ENCODE data around the gene ITFG2.
A peak's percentile ranks its signal among the peaks of the same experiment; 100 is the strongest.
"Not testable (repeated sequence)": the region's sequence is repeated elsewhere in the genome, so short reads cannot be mapped to it uniquely, and the experiment has no call there.

The ITFG2 gene

DNA sequence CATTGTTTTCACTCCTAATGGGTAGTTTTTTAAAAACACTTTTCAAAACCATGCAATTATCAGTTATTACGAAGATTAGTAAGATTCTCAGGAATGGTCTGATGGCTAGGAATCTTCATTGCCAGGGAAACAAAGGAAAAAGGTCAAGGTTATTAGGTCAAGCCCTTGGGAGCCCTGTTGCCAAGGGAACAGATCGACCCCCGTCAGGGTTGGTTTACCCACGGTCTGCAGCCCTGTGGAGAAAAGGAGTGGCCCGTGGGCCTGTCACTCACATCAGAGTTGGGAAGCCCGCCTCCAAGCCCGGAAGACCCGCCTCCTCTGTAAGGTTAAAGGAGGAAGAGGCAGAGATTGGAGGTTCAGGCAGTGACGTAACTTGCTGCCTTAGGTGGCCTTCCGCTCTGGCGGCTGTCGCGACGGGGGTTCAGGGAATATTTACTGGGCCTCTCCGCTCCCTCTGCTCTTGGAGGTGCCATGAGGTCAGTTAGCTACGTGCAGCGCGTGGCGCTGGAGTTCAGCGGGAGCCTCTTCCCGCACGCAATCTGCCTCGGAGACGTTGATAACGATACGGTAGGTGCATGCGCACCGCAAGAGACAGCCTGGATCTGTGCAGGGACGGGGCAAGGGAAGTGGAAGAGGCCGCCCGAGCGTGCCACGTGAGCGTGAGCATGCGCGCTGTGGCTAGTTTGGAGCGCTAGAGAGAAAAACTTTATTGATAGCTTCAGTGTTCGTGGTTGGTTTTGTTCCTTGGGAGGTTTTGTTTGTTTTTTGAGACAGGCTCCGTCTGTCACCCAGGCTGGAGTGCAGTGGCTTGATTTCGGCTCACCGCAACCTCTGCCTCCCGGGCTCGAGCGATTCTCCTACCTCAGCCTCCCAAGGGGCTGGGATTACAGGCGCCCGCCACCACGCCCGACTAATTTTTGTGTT, at the start of gene ITFG2:
TSS of gene ITFG2 (plus strand) at position 379 of the 924 bp plus-strand sequence. CDS start at position 472, 93 bp downstream.
- peak; percentile 99 for DNase-seq

DNA sequence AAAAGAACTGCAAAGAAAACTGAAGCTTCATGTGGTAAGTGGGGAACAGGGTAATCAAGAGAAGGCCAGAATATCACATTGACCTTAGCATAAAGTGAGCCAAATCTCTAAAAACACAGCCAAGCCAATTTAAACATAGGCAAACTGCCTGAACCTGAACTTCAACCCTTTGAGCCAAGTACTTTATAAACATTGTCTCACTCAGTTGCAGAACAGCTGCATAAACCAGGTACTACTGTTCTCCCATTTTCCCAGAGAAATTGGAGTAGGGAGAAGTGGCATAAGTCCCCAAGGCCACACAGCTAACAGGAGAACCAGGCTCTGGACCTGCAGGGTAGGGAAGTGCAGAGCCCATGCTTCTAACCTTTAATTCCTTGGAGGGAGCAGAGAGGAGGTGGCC, 48.1 kb upstream of the ITFG2 start:
- DNase-seq: no peak

DNA sequence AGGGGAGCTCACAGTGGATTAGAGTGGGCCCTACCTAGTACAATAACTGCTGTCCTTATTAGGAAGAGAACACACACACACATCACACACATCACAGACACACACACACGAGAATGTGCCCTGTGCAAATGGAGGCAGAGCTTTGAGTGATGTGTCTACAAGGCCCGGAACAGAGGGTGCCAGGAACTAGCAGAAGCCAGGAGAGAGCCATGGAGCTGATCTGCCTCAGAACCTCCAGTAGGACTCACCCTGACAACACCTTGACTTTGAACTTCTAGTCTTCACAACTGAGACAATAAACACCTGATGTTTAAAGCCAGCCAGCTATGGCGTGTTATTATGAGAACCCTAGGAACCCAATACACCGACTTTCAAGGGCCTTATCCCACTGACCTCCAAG, 47.4 kb upstream of the ITFG2 start:
- DNase-seq: no peak

DNA sequence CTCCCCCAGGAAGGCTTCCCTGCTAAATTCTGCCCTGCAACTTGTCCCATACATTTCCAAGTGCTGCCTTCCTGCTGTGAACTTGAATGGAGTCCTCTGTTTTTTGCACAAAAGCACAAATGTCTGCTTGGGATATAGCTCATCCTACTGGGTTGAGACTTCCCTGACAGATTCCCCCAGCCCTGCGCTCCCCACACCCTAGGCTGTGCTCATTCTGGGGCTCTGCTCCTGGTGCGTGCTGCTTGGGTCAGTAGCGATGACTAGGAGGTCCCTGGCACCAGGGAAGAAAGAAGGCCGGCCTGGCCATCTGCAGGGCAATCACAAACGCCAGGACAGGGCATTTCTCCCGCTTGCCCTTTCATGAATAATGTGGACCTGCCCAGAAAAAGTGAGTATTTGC, 46.9 kb upstream of the ITFG2 start:
- no peak for DNase-seq

DNA sequence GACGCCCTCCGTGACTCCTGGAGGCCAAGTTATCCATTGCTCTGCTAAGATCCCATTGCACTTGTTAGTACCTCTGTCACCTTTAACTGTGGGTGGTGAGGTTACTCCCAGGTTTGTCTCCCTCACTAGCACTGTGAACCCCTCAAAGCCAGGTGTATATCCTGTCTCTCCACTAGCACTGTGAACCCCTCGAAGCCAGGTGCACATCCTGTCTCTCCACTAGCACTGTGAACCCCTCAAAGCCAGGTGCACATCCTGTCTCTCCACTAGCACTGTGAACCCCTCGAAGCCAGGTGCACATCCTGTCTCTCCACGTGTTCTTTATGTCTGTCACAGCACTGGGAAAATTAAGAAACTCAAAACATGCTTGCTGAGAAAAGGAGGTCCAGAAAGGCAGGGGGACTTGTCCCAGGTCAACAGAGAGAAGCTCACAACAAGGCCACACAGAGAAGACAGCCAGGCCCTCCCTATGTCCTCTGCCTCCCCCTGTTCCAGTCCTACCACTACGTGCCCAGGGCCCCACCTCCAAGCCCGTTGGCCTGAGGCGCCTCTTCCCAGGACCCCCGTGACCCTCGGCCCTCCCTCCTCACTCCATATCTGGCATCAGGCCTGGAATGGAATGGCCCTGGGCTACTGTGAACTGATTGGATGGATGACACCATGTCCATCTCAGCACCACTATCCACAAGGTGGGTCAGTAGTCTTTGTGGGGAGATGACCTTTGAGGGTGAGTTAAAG, 44.1 kb upstream of the ITFG2 start:
- no peak for DNase-seq

DNA sequence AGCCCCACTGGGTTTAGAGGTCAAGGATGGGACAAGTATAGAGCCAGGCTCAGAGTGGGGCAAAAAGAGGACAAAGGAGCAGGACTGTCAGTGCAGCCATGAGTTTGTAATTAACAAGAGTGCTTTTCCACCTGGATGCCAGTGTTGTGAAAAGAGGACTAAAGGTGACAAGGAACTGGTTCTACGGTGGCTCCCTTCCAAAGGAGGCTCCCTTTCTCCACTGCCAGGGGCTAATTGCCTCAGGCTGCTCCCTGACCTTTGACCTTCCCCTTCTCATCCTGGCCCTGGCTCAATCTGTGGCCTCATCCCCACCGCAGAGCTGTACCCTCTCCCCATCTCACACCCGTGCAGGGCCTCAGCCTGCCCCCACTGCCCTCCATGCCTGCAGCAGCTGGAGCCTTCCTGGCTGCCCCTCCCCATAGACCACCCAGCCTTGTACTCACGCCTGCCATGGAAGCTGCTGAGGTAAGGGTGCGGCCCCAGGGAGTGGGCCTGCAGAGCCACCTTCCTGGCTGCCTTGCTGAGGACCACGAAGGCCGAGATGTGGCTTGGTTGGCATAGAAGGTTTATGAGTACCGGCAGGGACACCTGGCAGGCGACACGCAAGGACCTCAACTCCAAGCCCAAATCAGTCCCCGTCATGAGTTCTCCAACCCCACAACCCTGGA, 42.5 kb upstream of the ITFG2 start:
- no peak for DNase-seq

DNA sequence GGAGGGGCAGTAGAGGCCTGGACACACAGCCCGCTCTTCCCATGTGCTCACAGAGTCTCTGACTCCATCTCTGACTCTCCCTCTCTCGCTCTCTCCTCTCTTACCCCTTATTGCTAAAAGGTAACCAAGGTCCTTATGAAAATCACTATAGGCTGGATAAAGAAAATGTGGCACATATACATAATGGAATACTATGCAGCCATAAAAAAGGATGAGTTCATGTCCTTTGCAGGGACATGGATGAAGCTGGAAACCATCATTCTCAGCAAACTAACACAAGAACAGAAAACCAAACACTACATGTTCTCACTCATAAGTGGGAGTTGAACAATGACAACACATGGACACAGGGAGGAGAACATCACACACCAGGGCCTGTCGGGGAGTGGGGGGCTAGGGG, 41.9 kb upstream of the ITFG2 start:
- DNase-seq: not testable (repeated sequence)

DNA sequence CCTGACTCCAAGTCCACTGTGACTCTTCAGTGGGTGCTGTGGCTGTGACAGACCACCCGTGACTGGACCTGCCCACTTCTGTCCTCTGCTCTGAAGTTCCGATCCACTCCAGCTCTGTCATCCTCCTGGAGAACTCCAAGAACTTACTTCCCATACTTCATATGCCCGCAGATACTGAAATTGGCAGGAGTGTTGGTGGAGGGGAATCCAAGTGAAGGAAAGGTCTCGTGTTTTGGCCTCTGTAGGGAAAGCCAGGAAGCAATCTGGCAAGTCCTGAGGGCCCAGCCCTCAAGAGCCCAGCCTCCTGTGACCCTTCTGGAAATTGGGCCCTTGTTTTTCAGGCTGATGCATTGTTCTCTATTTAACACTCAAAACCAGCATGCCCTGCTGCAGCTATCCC, 40.1 kb upstream of the ITFG2 start:
- no peak for DNase-seq

DNA sequence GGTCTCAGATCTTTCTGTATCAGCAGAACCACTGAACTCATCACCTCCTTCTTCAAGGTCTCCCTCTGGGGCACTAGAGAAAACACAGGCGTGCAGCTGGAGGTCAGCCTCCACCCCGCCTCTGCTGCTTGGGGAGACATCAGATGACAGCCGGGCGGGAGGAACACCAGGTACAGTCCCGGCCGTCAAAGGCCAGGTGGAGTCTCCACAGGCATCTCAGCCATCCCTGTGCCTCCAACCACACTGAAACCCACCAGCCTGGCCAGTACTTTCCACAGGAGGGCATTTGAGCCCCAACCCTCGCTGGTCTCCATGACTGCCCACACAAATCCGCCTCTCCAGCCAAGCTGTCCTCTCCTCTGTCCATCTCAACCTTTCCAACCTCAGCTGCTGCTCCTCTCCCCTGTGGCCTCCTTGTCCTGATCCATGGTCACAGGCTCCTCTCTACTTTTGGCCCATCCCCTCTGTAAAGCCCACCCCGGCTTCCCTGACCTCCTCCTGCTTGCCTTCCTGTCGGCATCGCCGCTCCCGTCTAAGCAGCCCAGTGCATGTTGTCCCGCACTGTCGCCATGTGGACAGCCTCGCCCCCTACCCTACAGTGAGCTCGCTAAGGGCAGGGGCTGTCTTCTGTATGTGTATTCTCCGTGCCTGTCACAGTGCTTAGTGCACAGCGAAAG, 39.1 kb upstream of the ITFG2 start:
- DNase-seq: no peak

DNA sequence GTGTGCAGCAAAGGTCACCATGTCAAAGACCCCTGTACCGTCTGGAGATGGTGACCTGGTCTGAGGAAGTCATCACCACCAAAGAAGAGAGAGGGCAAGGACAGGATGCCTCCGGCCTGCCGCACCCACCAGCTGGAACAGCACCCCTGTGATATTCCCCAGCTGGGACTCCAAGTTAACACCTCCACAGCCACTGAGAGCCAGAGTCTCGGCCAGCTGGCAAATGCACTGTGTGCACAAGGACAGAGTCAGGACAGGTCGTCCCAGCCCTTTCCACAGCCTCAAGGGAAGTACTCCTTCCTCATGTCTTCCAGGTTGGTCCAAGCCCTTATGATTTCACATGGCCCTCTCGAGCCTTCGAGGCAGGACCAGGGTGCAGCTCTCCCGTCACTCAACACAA, 37.0 kb upstream of the ITFG2 start:
- no peak for DNase-seq

DNA sequence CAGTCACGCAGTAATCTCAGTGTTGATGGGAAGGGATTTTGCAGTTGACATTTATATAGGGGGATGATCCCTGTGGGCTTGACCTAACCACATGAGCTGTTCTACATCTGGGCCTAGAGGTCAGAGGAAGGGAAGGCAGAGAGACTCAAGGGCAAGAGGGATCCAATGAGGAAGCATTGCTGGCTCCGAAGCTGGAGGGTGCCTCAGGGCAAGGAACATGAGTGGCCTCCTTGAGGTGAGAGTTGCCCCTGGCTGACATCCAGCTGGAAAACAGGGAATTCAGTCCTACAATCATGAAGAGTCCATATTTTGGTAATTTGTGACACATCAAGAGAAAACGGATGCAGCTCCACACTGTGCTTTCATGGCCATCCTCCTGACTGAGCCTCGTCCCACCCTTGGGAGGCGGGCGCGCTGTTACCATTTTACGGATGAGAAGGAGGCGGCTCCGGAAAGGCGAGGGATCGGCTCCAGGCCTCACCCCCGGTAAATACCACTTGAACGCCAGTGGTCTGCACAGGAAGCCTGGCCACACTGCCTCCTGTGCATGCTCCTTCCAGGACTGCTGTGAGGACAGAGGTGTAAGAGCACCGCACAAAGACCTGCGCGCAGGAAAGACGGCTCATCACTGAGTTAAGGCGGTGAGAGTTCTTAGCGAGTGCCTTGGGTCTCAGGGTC, 36.2 kb upstream of the ITFG2 start:
- DNase-seq: no peak

DNA sequence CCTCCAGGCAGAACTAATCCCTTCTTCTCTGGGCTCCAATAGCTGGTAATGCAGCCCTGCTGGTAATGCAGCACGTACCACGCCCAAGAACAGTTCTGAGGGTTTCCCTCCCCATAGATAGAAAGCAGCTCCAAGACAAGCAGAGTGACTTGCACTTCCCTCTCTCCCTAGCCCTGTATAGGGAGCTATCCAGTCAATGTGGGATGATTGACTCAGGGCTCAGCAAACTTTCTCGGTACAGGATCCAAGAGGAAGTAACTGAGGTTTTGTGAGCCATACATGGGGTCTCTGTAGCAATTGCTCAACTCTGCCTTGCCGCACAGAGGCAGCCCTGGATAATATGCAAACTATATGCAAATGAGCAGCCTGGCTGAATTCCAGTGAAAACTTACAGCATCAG, 33.2 kb upstream of the ITFG2 start:
- no peak for DNase-seq

DNA sequence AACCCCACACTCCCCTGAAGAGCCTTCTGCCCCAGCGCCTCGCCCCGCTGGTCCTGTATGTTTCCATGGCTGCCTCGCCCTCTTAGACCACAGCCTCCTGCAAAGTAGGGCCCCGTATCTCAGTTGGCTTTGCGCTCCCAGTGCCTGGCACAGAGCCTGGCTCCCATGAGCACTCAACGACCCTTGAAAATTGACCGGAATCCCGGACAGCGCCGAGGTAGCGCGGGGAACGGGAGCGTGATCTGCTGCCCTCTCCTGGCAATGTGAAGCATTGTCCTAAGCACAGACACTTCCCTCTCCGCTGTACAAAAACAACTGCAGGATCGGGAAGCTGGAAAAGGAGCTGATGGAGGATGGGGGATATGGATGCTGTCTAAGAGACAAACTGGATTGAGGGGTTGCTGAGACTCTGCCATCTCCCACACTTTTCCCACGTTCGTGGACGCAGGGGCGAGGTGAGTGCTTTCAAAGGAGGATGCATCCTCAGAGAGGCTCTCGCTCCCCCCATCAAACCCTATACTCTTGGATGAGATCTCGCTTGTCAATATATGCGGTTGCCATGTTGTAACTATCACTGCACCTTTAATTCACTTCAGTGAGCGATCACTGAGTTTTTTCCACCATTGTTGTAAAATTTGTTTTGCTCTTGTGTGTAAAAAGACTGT, 28.4 kb upstream of the ITFG2 start:
- peak; percentile 71 for DNase-seq

DNA sequence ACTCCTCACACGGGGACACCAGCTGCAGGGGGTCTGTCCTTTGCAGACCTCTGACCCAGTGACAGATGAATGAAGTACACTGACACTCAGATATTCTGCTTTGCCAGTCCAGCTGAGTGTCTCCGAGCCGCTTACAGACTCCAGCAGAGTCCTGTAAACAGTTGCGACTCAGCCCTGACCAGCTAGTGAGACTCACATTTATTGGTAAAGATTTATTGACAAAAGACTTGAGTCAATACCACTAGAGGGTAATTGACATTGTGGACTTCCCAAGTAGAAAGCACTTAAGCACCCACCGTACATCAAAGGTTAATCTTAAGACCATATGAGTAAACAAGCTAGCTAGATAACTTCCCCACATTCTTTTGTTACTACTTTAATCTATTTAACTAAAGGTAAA, 27.5 kb upstream of the ITFG2 start:
- DNase-seq: no peak

DNA sequence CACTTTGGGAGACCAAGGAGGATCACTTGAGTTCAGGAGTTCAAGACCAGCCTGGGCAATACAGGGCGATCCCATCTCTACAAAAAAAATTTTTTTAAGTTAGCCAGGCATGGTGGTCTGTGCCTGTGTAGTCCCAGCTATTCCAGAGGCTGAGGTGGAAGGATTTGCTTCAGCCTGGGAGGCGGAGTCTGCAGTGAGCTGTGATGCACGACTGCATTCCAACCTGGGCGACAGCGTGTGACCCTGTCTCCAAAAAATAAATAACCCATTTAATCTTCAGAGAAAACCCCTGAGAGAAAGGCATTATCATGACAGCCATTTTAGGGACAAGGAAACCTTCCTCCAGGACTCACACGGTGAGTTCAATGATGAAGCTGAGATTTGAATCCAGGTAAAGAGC, 21.4 kb upstream of the ITFG2 start:
- DNase-seq: no peak

DNA sequence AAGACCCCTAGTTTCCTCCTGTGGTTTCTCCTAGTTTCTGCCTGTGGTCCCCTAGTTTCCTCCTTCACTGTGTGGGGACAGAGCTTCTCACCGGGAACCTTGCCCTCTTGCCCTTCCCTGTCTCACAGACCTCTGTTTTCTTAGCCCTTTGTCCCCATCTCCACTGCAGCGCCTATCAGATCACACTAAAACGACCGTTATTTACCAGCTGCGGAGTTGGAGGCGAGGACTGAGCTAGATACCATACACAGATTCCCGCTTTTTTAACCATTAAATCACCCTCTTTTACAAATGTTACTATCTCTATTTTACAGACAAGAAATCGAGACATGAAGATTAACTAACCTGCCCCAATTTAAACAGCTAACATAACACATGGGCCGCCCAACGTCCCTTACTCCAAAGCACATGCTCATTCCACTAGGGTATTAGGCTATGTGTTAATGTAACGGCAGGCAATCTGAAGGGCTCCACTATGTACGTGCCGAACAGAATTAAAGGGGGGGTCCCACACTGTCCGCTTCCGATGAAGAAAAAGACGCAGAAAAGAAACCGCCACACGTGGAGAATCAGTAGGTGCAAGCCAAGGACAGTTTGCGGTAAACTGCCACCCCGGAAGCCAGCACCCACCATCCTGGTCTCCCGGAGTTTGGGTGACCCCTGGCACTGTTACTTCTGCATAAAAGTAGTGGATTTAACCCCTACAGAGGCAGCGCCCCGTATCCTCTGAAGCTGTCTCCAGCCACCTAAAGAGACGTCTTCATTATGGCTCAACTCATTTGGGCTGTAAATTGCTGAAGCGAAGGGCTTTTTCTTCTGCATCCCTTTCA, 19.6 kb upstream of the ITFG2 start:
- DNase-seq: no peak

DNA sequence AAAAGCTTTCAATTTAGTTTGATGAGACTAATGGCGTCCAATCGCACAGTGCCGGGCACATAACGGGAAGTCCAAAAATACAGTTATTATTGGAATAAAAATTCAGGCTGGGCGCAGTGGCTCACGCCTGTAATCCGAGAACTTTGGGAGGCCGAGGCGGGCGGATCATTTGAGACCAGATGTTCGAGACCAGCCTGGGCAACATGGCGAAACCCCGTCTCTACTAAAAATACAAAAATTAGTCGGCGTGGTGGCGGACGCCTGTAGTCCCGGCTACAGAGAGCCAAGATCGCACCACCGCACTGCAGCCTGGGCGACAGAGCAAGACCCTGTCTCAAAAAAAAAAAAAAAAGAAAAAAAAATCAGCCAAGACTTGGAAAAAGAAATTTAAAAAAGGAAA, 18.9 kb upstream of the ITFG2 start:
- DNase-seq: no peak

DNA sequence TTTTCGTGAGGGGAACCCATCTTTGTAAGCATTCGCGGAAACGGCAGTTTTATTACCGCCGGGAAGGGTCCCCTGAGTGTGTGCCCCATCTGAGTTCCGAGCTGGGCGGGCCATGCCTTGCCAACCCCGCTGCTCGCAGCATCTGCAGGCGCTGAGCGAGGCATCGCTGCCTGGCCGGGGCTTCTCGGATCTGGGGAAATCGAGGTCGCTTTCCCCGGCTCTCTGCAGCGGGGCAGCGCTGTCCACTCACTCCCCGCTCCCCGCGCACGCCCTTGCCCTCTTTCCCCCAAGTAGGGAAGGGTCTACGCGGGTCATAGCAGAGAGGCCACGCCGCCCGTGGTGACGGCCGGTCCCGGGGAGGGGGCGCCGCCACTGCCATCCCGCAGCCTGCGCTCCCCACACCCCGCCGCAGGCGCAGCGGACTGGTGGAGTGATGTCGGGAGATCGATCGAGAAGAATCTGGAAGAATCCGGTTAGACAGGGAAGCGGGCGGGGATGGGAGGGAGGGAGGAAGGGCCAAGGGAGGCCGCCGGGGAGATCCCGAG, 18.2 kb upstream of the ITFG2 start:
- DNase-seq: no peak

DNA sequence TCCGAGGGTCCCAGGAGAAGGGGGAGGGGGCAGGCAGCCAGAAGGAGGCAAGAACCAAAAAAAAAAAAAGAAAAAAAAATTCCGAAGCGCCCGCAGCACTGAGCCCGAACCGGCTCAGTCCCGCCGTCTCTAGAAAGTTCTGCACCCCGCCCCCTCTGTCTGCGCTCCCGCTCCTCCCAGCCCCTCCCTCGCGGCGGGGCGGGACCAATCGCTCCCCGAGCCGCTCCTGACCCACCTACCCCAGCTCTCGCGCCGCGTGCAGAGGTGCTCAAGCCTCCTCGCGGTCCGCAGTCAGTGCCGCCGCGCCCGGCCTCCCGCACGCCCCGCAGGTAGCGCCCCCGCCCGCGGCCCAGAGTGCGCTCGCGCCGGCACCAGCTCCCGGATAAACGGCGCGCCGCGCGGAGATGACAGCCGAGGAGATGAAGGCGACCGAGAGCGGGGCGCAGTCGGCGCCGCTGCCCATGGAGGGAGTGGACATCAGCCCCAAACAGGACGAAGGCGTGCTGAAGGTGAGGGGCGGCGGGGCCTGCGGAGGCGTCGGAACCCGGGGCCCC, 17.7 kb upstream of the ITFG2 start, which contains the start of gene FKBP4:
TSS of gene FKBP4 (plus strand) at position 235 of the 554 bp plus-strand sequence. CDS start at position 405, 170 bp downstream.
- DNase-seq: peak; percentile 71
